NCI-H2227 (cell line): ENCODE results near the gene IQCM.
"Not testable (repeated sequence)": the region's sequence is repeated elsewhere in the genome, so short reads cannot be mapped to it uniquely, and the experiment has no call there.

ENCODE experiments used
- DNase-seq: peaks from one replicate; lab custom pipeline; 2025; ENCODE audit not compliant: unreplicated experiment; lab: John Stamatoyannopoulos, UW

The IQCM gene

GRCh38 chr4:149489321-149489720 lies 326.3 kb downstream of the IQCM start:
- no peak for DNase-seq

GRCh38 chr4:149486861-149487260 lies 328.8 kb downstream of the IQCM start:
- no peak for DNase-seq

- DNase-seq, result not testable (repeated sequence)
Measured at GRCh38 chr4:149468669-149469068, 347.0 kb downstream of the IQCM start.

- no peak for DNase-seq
Measured at GRCh38 chr4:149466446-149466845, 349.2 kb downstream of the IQCM start.

GRCh38 chr4:149465955-149466354 lies 349.7 kb downstream of the IQCM start:
- no peak for DNase-seq

GRCh38 chr4:149443537-149443936 lies 372.1 kb downstream of the IQCM start:
- no peak for DNase-seq

GRCh38 chr4:149441338-149441737 lies 374.3 kb downstream of the IQCM start:
- no peak for DNase-seq

- no peak for DNase-seq
Measured at GRCh38 chr4:149426461-149426860, 389.2 kb downstream of the IQCM start.

GRCh38 chr4:149409555-149409962 lies 406.1 kb downstream of the IQCM start:
- no peak for DNase-seq

- DNase-seq, result no peak
Measured at GRCh38 chr4:149409146-149409545, 406.5 kb downstream of the IQCM start.

GRCh38 chr4:149404143-149404542 lies 411.5 kb downstream of the IQCM start:
- DNase-seq, result no peak

GRCh38 chr4:149403081-149403480 lies 412.6 kb downstream of the IQCM start:
- DNase-seq, result no peak

GRCh38 chr4:149398993-149399392 lies 416.6 kb downstream of the IQCM start:
- DNase-seq, result no peak

- DNase-seq, result no peak
Measured at GRCh38 chr4:149370785-149371420, 444.7 kb downstream of the IQCM start.

- DNase-seq, result no peak
Measured at GRCh38 chr4:149370002-149370401, 445.6 kb downstream of the IQCM start.

GRCh38 chr4:149353241-149353640 lies 462.4 kb downstream of the IQCM start:
- DNase-seq, result no peak

- DNase-seq, result no peak
Measured at GRCh38 chr4:149349541-149349940, 466.1 kb downstream of the IQCM start.

- no peak for DNase-seq
Measured at GRCh38 chr4:149347139-149347538, 468.5 kb downstream of the IQCM start.

- no peak for DNase-seq
Measured at GRCh38 chr4:149345424-149345823, 470.2 kb downstream of the IQCM start.

- no peak for DNase-seq
Measured at GRCh38 chr4:149344436-149344835, 471.2 kb downstream of the IQCM start.

- no peak for DNase-seq
Measured at GRCh38 chr4:149343614-149344013, 472.0 kb downstream of the IQCM start.

- DNase-seq, result not testable (repeated sequence)
Measured at GRCh38 chr4:149341117-149341516, 474.5 kb downstream of the IQCM start.

GRCh38 chr4:149328161-149328560 lies 487.5 kb downstream of the IQCM start:
- DNase-seq, result no peak
